ENCODE data around the gene UROS. TPM values are rescaled to one million over a fixed set of nuclear protein-coding genes. Genes with fewer than 3 reads are reported as not detected.
A peak's percentile ranks its signal among the peaks of the same experiment; 100 is the strongest.

UROS gene
- total RNA-seq, 2 donors from 2014 or later: 10.2 to 40.5 TPM

DNA sequence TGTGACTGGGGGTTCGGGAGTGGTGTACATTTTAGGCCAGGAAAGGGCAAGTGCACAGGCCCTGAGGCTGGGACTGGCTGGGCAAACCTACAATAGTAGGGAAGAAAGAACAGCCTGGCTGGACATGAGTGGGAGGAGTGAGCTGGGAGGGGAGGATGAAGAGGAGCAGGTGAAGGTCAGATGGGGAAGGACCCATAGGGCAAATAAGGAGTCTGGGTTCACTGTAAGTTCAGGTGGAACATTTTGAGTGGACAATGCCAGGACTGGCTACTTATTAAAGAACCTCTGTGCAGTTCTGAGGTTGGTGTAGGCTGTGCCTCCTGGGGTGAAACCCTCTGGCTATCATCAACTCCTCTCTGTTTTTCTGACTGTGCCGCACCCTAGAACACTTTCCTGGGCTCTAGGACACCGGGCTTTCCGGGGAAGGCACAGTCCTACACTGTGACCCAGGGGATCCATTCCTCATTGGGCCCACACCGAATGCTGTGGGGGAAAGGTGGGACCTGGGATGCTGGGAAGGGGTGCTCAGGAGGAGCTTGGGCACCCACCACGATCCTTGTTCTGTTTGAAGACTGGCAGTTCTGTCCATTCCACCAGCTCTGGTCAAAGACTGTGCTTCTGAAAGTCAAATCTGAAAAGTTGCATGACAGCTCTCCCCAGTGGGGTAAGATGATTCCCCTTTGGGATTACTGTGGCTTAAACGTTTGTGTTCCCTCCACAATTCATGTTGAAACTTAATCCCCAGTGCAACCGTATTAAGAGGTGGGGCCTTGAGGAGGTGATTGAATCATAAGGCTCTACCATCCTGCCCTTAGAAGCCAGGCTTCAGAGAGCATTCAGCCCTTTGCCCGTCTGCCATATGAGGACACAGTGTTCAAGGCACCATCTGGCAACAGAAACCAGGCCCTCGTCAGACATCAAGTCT is 43.4 kb downstream of the UROS start:
- no peaks in the 10 kb centered on the region for H3K36me3 Mint-ChIP-seq
- no peak for ATAC-seq
- H3K27ac Mint-ChIP-seq: no peak overlapping the region
- no peak for DNase-seq (ENCODE audit: low spot score in 2 of 2)
- no peaks in the 10 kb centered on the region for H3K9me3 Mint-ChIP-seq

DNA sequence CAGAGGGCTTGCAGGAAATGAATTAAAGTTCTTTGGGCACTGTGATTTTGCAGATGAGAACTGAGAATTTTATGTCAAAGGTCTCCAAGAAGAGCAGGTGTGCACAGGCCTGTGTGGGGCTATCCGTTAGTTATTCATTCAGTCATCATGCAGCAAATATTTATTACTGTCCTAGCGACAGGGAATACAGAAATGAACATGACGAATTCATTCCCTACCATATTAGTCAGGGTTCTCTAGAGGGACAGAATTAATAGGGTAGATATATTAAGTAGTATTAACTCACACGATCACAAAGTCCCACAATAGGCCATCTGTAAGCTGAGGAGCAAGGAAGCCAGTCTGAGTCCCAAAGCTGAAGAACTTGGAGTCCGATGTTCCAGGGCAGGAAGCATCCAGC is 44.5 kb downstream of the UROS start:
- no peaks in the 10 kb centered on the region for H3K36me3 Mint-ChIP-seq
- ATAC-seq: no peak
- DNase-seq (ENCODE audit: low spot score in 2 of 2): no peak
- no peak overlapping the region for H3K27ac Mint-ChIP-seq
- H3K9me3 Mint-ChIP-seq: no peaks in the 10 kb centered on the region

DNA sequence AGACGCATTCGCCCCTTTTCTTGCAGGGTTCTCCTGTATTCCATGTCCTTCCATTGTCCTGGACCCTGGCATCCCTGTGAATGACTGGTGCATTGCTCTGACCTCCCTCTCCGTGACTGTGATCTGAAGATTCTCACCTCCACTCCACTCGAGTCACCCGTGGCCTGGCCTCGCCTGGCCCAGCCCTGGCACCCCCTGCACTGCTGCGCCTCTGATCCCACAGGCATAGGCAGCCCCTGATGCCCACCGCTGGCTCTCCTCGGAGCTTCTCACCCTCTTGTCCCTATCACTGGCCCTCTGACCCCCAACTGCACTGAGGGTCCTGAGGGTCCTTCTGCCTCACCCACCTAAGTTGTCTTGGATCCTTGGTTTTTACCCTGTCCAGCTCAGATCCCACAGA is 45.3 kb downstream of the UROS start:
- DNase-seq (ENCODE audit: low spot score in 2 of 2) (no peak), ATAC-seq (no peak)
- Mint-ChIP-seq H3K27ac (no peak overlapping the region), H3K36me3 (no peaks in the 10 kb centered on the region), H3K9me3 (no peaks in the 10 kb centered on the region)

DNA sequence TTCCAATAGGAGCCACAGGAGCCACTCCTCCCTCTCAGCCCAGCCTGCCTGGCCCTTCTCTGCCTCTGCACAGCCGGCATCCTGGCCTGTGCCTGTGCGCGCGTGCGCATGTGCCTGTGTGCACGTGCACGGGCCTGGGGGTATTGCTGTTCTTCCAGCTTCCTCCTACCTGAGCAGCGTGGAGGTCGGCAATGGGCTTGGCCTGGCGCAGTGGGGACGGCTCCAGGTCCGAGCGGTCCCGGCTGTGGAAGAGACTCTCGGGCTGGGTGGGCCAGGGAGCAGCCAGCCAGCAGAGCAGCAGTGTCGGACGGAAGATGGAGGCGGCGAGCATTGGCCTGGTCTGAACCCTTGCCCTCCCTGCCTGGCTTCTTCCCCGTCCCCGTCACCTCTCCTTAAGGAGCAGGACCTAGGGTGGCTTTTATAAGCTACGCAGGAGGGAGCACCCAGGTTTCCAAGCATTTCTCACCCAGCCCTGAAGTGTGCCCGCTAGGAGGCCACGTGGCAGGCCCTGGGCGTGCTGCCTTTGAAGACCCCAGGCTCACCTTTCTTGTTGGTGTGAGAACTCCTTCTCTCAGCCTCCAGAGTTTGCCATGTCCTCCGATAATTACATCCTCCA is 47.5 kb downstream of the UROS start, which contains the start of gene MMP21:
Gene MMP21 (minus strand): TSS at position 331 of the 616 bp plus-strand sequence. CDS start 0 bp downstream, at position 331.
- ATAC-seq: no peak
- H3K9me3 Mint-ChIP-seq: no peaks in the 10 kb centered on the region
- H3K27ac Mint-ChIP-seq: no peak within 1 kb of the TSS
- no peak for DNase-seq (ENCODE audit: low spot score in 2 of 2)
- no peaks in the 10 kb centered on the region for H3K36me3 Mint-ChIP-seq

DNA sequence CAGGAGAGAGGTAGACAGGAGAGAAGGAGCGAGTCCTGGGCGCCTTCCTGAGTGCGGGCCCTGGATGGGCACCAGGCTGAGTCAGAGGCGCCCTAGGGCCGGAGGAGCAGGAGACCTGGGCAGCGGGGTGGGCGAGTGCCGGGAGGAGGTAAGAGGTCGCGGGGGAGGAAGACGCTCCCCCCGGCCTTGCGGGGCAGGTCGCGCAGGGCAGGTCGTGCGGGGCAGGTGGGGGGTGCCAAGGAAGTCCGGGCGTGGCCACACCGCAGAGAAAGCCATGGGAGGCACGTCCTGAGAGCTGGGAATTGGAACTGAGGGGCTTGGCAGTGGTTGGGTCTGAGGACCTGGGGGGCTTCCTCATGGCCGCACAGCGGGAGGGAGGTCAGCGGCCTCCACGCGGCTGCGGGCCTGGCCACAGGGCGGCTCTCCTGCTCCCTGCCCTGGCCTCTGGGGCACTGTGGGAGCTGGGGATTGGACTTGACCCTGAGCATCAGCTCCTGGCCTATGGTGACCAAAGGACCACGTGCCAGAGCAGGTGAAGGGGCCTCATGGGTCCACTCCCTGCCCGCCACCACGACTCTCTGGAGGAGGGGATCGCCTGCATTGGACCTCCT is 48.4 kb downstream of the UROS start:
- ATAC-seq (no peak), DNase-seq (ENCODE audit: low spot score in 2 of 2) (no peak)
- no peaks in the 10 kb centered on the region for H3K36me3 Mint-ChIP-seq
- no peaks in the 10 kb centered on the region for H3K9me3 Mint-ChIP-seq
- H3K27ac Mint-ChIP-seq: no peak overlapping the region

DNA sequence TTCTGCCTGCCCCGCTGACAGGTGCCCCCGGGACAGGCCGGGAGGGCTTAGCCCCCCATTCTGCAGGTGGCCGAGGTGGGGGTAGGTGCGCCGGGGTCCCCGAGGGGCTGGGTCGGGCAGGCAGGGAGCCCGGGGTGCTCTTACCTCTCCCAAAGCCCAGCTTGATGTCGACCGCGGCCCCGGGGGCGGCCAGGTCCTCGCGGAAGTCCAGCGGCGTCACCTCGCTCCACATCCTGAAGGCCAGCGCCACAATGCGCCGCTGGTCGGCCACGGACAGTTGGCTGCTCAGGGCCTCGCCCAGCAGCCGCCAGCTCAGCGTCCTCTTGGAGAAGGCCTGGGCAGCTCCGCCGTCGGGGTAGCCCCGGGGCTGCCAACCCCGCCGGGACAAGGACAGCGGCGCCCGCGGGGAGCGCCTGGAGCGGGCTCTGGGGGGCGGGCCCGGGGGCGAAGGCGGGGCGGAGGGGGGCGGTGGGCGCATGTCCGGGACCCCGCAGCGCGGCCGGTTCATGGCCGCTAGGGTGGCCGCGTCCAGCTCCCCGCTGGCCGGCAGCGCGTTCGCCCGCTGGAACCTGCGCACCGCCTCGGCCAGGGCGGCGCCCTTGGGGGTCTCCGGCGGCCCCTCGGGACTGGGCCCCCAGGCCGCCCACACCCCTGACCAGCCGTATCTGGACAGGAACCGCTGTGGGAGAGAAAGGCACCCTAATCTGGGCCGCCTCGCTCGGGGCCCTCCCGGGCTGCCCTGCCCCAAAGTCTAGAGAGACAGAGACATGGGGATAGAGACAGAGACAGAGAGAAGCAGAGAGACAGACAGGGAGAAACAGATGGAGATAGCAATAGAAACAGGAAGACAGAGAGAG is 49.1 kb downstream of the UROS start:
- no peaks in the 10 kb centered on the region for H3K36me3 Mint-ChIP-seq
- no peak overlapping the region for H3K27ac Mint-ChIP-seq
- no peak for DNase-seq (ENCODE audit: low spot score in 2 of 2)
- no peaks in the 10 kb centered on the region for H3K9me3 Mint-ChIP-seq
- ATAC-seq: no peak

DNA sequence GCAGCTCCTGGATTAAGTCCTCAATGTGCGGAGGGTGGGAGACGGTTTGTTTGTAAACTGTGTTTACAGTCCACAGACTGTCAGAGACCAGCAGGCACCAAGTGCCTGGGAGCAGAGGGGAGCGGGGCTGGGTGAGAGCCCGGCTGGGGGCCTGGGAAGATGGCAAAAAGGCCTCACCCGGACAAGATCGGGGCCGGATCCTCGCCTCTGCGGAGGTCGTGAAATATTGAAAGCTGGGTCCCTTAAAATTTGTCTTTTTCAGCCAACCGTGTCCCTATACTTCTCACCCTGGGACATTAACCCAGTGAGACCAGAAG is 50.2 kb downstream of the UROS start:
- ATAC-seq: no peak

DNA sequence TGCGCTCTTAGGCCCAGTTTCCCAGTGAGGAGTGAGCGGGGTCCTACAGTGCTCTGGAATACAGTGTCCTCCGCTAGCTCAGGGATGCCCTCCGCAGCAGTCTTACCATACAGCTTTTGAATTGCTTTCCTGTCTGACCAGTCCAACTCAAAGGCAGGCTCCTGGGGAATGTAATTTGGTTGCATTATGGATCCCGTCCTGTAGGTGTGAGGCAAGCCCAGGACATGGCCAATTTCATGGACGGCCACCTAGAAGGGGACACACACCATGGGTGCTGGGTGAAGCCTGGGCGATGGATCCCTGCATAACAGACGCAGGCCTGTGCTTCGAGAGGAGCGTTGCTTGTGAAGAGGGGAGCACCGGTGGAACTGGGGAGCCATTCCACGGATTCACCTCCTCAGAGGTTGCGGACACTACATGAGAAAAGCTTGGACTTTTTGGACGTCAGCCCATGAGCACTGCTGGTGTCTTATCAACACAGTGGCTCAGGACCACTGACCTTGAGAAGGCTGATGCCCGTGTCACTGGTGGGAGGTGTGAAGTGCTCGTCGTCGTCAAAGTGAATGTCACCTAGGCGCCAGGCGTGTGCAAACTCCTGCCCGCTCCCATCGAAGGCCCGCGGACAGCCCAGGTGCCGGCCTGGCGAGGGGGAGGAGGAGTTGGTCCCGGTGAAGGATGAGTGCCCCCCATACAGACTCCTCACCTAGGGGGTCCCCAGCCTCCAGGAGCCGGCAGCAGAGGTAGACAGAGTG is 50.8 kb downstream of the UROS start:
- Mint-ChIP-seq H3K9me3 (no peaks in the 10 kb centered on the region), H3K36me3 (no peaks in the 10 kb centered on the region), H3K27ac (no peak overlapping the region)
- no peak for ATAC-seq
- DNase-seq (ENCODE audit: low spot score in 2 of 2): no peak

More for the DNA sequence above, 50.2 kb downstream of the UROS start:
- Mint-ChIP-seq H3K9me3 (no peaks in the 10 kb centered on the region), H3K27ac (no peak overlapping the region), H3K36me3 (no peaks in the 10 kb centered on the region)
- DNase-seq (ENCODE audit: low spot score in 2 of 2): no peak

DNA sequence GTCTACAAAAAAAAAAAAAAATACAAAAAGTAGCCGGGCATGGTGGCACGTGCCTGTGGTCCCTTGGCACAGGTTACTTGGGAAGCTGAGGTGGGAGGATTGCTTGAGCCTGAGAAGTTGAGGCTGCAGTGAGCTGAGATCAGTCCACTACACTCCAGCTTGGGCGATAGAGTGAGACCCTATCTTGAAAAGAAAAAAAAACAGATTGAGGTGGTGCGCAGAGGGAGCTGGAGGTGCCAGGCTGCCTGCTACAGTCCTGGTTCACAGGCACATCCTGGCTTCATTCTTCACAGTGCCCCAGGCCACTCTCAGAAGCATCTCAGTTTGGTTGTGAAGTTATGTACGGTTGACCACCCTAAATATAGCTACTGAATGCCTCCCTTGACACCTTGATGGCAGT is 52.2 kb downstream of the UROS start:
- DNase-seq (ENCODE audit: low spot score in 2 of 2) (no peak), ATAC-seq (no peak)
- Mint-ChIP-seq H3K9me3 (no peaks in the 10 kb centered on the region), H3K27ac (no peak overlapping the region), H3K36me3 (no peaks in the 10 kb centered on the region)

DNA sequence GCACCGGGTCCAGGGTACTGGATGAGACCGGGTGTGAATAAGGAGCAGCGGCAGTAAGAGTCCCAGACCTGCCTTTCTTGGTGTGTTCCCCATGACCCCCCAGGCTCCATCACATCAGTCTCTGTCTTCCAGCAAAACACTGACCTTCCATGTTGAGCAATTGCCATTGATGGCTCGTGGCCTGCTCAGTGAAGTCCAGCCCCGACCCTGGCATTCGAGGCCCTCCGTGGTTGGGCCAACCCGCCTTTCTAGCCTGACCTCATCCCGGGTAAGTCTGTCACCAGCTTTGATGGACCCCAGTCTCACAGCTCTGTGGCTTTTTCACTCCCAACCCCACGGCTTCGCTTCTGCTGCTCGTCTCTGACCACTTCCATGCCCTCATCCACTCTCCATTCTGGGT is 53.9 kb downstream of the UROS start:
- Mint-ChIP-seq H3K27ac (peak overlapping the region; percentile 52 to 88), H3K36me3 (peaks cover 8 to 10% of the 10 kb centered on the region in 2 donors), H3K9me3 (no peaks in the 10 kb centered on the region)
- DNase-seq (ENCODE audit: low spot score in 2 of 2): no peak
- no peak for ATAC-seq

DNA sequence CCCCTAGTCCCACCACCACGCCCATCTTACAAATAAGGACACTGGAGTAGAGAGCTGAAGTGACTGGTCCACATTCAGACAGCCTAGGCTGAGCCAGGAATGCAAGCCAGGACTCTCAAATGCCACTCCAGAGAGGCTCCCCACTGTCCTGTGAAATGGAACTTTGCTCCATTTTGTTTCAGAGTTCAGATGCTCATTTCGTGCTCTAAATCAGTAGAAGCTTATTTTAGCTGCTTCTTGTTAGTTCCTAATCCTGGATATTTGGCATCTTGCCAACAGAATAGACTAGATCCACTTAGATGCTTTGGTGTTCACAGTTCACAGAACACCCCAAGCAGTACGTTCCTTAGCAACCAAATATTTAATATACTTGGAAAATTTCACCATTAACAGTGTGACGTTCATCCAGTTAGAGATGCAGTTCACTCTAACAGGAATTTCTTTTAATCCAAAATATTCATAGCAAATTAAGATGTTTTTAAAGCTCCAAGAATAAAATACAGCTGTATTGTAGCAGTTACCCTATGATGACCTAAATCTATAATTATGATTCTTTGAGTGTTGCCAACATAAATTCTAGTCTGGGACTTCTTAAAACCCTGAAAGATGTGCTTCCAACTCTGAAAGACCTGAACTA is 54.7 kb downstream of the UROS start:
- ATAC-seq (no peak), DNase-seq (ENCODE audit: low spot score in 2 of 2) (no peak)
- H3K27ac Mint-ChIP-seq: no peak overlapping the region
- H3K9me3 Mint-ChIP-seq: no peaks in the 10 kb centered on the region
- H3K36me3 Mint-ChIP-seq: peaks cover 9 to 15% of the 10 kb centered on the region in 2 donors

DNA sequence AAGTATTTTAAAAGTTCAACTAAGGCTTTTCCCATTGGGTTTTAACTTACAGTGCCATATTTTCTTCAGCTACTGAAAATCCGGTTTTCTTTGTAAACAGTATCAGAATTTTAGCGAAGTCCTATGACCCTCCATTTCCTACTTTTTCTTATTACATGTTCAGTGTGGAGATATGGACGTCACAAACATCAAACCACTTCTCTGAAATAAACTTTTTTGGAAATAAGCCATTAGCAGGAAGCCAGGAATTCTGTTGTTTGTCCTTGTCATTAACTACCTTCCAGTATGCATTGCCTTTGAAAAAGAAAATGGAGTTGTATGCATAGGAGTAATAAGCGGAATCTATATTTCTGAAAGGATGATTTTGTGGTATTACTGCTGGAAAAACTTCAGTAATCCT is 56.5 kb downstream of the UROS start:
- no peak overlapping the region for H3K27ac Mint-ChIP-seq
- no peak for DNase-seq (ENCODE audit: low spot score in 2 of 2)
- H3K9me3 Mint-ChIP-seq: no peaks in the 10 kb centered on the region
- no peak for ATAC-seq
- H3K36me3 Mint-ChIP-seq: peaks cover 9 to 19% of the 10 kb centered on the region in 2 donors

DNA sequence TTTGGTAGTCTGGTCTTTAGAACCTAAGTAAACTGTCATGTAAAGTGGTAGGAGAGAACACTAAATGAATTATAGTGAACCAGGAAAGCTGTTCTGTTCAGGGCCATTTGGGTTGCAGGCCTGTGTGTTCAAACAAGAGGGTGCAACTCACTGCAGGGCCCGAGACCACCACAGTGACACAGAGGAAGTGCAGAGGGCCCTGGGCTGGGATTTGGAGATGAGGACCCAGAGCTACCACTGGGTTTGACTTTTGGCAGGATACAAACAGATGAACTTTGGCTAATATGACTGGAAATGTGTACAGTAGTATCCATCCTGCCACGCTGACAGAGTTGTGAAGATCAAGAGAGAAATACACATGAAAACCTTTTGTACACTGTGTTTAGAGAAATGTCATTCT is 57.2 kb downstream of the UROS start:
- no peak for DNase-seq (ENCODE audit: low spot score in 2 of 2)
- H3K36me3 Mint-ChIP-seq: peaks cover 9 to 23% of the 10 kb centered on the region in 2 donors
- ATAC-seq: no peak
- H3K27ac Mint-ChIP-seq: no peak overlapping the region
- H3K9me3 Mint-ChIP-seq: no peaks in the 10 kb centered on the region

DNA sequence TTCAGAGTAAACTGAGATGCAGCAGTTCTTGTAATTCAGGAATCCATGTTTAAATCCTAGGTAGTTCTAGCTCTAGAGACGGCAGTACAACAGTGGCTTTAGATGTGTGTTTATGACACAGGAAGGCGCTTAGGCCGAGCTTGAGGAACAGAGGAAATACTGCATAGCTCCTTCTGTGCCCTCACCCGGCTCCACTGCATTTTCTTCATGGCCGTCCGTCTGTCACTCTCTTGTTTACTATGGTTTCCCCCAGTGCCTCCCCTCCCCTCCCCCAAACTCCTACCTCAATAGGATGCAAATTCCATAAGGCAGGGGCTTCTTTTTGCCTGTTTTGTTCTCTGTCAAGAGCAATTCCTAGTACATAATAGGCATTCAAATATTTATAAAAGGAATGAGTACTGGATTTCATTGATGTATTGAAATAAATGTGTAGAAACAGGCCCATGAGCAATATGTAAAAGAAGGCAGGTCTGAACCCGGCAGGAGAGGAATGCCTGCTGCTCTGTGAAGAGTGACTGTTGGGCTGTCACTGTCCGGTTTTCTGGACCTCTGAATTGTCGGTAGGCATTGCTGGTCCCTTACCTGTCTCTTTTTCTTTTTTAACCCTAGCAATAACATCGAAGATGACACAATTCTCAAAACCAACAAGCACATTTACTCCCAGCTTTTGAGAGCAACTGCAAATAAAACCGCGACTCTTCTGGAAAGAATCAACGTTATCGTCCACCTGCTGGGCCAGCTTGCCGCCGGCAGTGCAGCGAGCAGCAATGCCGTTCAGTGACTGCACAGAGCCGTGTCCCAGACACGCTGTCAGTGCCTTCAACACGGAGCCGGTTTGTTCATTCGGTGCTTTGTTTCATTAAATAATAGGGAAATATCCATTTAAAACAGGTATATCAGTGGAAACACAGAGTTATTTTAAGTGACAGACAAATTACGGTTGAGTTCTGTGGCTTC is 60.1 kb downstream of the UROS start:
- no peaks in the 10 kb centered on the region for H3K9me3 Mint-ChIP-seq
- ATAC-seq (no peak), DNase-seq (ENCODE audit: low spot score in 2 of 2) (no peak)
- H3K36me3 Mint-ChIP-seq: peaks cover 16 to 36% of the 10 kb centered on the region in 2 donors
- no peak overlapping the region for H3K27ac Mint-ChIP-seq

DNA sequence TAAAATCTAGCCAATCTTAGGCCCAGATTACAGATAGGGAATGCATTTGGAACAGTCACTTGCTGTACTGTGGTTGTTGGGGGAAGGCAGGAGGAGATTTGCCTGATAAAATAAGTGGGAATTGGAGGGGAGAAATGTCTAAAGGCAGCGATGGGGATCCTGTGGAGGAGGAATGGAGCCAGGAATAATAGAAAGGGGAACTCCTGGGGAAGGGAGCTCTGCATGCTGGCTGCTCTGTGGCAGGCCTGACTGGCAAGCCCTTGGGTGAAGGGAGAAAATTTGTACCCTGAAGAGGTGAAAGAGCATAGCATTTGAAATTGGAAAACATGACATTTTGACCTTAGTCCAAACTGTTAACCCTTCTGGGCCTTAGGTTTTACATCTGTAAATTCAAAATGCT is 61.1 kb downstream of the UROS start:
- no peak for DNase-seq (ENCODE audit: low spot score in 2 of 2)
- no peaks in the 10 kb centered on the region for H3K9me3 Mint-ChIP-seq
- no peak for ATAC-seq
- peaks cover 19 to 39% of the 10 kb centered on the region in 2 donors for H3K36me3 Mint-ChIP-seq
- peak overlapping the region in 1 of 2 donors; percentile 56 for H3K27ac Mint-ChIP-seq
